ENCODE measurements around the gene GRM7. TPM values are rescaled to one million over a fixed set of nuclear protein-coding genes. Genes with fewer than 3 reads are reported as not detected.
A peak's percentile ranks its signal among the peaks of the same experiment; 100 is the strongest.

Gene GRM7
- total and polyA plus RNA-seq, 2 experiments from 2014 or later = 0.62 to 1.7 TPM

DNA sequence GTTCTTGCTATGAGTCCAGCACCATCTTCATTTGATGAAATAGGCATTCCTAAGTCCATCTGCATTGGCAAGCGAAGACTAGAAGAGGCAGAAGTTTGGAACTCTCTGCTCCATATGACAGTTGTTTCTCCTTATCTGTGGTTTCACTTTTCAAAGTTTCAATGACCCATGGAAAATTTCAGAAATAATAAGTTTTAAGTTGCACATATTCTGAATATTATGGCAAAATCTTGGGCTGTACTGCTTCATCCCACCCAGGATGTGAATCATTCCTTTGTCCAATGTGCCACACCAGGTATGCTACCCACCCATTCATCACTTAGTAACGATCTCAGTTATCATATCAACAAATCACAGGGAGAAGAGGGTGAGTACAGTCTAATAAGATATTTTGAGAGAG is 647.9 kb downstream of the GRM7 start:
- H3K9me3 ChIP-seq (ENCODE audit: low read depth) = no peaks in the 10 kb centered on the region
- peak in 1 of 2 donors; percentile 38 for DNase-seq (ENCODE audit: low read depth in 1 of 2, low spot score in 1 of 2)
- no peaks in the 10 kb centered on the region for H3K4me1 ChIP-seq (ENCODE audit: low read depth)

GRCh38 chr3:7512048-7512447 is 651.1 kb downstream of the GRM7 start:
- no peak overlapping the region for H3K4me3 ChIP-seq
- no peak for DNase-seq (ENCODE audit: low read depth in 1 of 2, low spot score in 1 of 2)
- no peaks in the 10 kb centered on the region for H3K9me3 ChIP-seq (ENCODE audit: low read depth)
- no peak for TF ChIP-seq CTCF (IDR thresholded peaks at IDR 0.05; ENCODE audit: low read depth, low read length)
- no peaks in the 10 kb centered on the region for H3K27me3 ChIP-seq
- H3K27ac ChIP-seq = no peak overlapping the region
- H3K36me3 ChIP-seq = no peaks in the 10 kb centered on the region
- no peaks in the 10 kb centered on the region for H3K4me1 ChIP-seq (ENCODE audit: low read depth)

More for the DNA sequence above, 647.9 kb downstream of the GRM7 start:
- Histone ChIP-seq H3K36me3 (no peaks in the 10 kb centered on the region), H3K4me3 (no peak overlapping the region), H3K27ac (no peak overlapping the region), H3K27me3 (no peaks in the 10 kb centered on the region)
- TF ChIP-seq CTCF (IDR thresholded peaks at IDR 0.05; ENCODE audit: low read depth, low read length) = no peak

DNA sequence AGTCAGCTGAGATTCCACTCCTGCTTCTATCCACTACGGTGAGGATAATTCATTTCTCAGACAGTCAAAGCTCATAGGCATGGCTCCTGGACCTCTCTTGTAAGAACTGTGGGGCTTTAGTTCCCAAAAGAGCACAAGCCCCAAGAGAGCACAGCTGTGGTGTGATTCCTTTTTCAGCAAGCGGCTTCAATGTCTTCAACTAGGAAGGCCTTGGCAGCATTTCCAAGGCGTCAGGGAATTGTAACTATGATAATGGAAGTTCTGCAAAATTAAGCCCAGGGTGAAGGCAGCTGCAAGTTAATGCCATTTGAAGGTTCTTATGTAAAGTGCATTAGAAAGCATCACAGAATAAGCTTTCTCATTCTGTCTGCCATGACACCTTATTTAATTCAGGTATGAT is 657.1 kb downstream of the GRM7 start:
- H3K27me3 ChIP-seq = no peaks in the 10 kb centered on the region
- no peak overlapping the region for H3K27ac ChIP-seq
- H3K36me3 ChIP-seq = no peaks in the 10 kb centered on the region
- TF ChIP-seq CTCF (IDR thresholded peaks at IDR 0.05; ENCODE audit: low read depth, low read length) = no peak
- H3K4me1 ChIP-seq (ENCODE audit: low read depth) = no peaks in the 10 kb centered on the region
- H3K4me3 ChIP-seq = no peak overlapping the region
- H3K9me3 ChIP-seq (ENCODE audit: low read depth) = no peaks in the 10 kb centered on the region
- peak in 1 of 2 donors; percentile 41 for DNase-seq (ENCODE audit: low read depth in 1 of 2, low spot score in 1 of 2)

DNA sequence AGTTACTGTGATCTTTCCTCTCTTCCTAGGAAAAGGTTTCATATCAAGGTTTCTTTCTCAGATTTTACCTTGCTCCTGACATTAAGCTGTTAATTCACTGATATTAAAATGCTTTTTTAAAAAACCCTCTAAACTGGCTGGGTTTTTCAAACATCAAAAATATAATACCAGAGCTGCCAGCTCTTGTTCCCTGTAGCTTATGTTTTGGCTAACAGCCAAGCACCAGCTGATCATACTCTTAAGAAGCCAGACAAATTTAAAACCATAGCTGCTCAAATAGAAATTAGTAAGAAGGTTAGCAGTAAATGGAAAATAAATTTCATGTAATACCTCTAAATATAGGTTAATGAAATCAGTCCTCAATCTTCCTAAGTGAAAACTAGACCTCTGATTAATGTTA is 657.5 kb downstream of the GRM7 start:
- Histone ChIP-seq H3K9me3 (ENCODE audit: low read depth) (no peaks in the 10 kb centered on the region), H3K27me3 (no peaks in the 10 kb centered on the region), H3K36me3 (no peaks in the 10 kb centered on the region), H3K27ac (no peak overlapping the region), H3K4me3 (no peak overlapping the region), H3K4me1 (ENCODE audit: low read depth) (no peaks in the 10 kb centered on the region)
- DNase-seq (ENCODE audit: low read depth in 1 of 2, low spot score in 1 of 2) = peak; percentile 55 to 74
- no peak for TF ChIP-seq CTCF (IDR thresholded peaks at IDR 0.05; ENCODE audit: low read depth, low read length)

GRCh38 chr3:7520059-7520458 is 659.1 kb downstream of the GRM7 start:
- no peak for TF ChIP-seq CTCF (IDR thresholded peaks at IDR 0.05; ENCODE audit: low read depth, low read length)
- DNase-seq (ENCODE audit: low read depth in 1 of 2, low spot score in 1 of 2) = no peak
- no peak overlapping the region for H3K27ac ChIP-seq
- H3K4me3 ChIP-seq = no peak overlapping the region
- H3K36me3 ChIP-seq = no peaks in the 10 kb centered on the region
- no peaks in the 10 kb centered on the region for H3K27me3 ChIP-seq
- H3K9me3 ChIP-seq (ENCODE audit: low read depth) = no peaks in the 10 kb centered on the region
- no peaks in the 10 kb centered on the region for H3K4me1 ChIP-seq (ENCODE audit: low read depth)

DNA sequence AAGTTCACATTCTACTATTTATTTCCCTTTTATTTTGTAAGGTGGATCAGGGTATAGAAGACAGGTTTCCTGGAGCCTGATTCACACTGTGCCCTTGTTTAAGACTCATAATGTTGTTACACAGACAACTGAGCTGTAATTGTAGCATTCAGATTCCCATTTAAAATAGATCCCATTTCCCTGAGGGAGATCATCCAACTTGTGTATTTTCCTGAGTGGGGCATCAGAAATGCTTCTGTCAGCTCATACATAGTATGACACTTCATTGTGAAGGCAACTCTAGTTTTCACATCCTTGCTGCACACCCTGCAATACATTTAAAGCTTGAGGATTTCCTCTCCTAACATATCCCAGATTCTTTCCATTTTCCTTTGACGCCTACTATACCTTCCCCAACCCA is 659.7 kb downstream of the GRM7 start:
- Histone ChIP-seq H3K4me3 (no peak overlapping the region), H3K36me3 (no peaks in the 10 kb centered on the region), H3K27me3 (no peaks in the 10 kb centered on the region), H3K4me1 (ENCODE audit: low read depth) (no peaks in the 10 kb centered on the region), H3K9me3 (ENCODE audit: low read depth) (no peaks in the 10 kb centered on the region), H3K27ac (no peak overlapping the region)
- no peak for DNase-seq (ENCODE audit: low read depth in 1 of 2, low spot score in 1 of 2)
- TF ChIP-seq CTCF (IDR thresholded peaks at IDR 0.05; ENCODE audit: low read depth, low read length) = no peak
